Measurements from ENCODE around the gene BMI1.
"Not testable (repeated sequence)": the region's sequence is repeated elsewhere in the genome, so short reads cannot be mapped to it uniquely, and the experiment has no call there.

Gene BMI1

DNA sequence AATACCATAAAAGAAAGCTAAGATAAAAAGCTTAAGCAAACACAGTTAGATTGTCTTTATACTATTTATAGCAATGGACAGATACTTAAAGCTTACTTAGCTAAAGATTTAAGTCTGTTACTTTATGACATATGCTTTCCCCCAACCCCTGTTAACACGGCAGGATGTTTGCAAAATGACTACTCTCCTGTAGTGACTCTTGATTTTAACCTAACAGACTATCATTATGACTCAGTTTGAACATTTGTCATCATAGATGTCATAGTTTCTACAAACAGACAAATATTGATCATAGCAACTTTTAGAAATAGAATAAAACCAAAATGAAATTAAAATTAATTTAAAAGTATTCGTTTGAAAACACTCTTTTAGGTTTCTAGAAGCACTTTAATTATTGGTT lies 12.5 kb upstream of the BMI1 start:
- Histone ChIP-seq H3K27me3 (ENCODE audit: control insufficient read depth in 2 of 2, insufficient read depth in 2 of 2, low read length in 2 of 2) (no peaks in the 10 kb centered on the region), H3K36me3 (ENCODE audit: control insufficient read depth in 2 of 2, insufficient read depth in 2 of 2, low read length in 2 of 2) (no peaks in the 10 kb centered on the region), H3K4me3 (ENCODE audit: low read length in 2 of 2) (no peak overlapping the region), H3K4me1 (ENCODE audit: control insufficient read depth in 2 of 2, insufficient read depth in 2 of 2, low read length in 2 of 2) (no peaks in the 10 kb centered on the region), H3K9ac (ENCODE audit: low read depth in 1 of 2, low read length in 2 of 2) (no peak overlapping the region), H3K27ac (ENCODE audit: low read depth in 2 of 2, low read length in 2 of 2) (no peak overlapping the region), H3K9me3 (ENCODE audit: control insufficient read depth in 2 of 2, low read length in 2 of 2) (no peaks in the 10 kb centered on the region)

DNA sequence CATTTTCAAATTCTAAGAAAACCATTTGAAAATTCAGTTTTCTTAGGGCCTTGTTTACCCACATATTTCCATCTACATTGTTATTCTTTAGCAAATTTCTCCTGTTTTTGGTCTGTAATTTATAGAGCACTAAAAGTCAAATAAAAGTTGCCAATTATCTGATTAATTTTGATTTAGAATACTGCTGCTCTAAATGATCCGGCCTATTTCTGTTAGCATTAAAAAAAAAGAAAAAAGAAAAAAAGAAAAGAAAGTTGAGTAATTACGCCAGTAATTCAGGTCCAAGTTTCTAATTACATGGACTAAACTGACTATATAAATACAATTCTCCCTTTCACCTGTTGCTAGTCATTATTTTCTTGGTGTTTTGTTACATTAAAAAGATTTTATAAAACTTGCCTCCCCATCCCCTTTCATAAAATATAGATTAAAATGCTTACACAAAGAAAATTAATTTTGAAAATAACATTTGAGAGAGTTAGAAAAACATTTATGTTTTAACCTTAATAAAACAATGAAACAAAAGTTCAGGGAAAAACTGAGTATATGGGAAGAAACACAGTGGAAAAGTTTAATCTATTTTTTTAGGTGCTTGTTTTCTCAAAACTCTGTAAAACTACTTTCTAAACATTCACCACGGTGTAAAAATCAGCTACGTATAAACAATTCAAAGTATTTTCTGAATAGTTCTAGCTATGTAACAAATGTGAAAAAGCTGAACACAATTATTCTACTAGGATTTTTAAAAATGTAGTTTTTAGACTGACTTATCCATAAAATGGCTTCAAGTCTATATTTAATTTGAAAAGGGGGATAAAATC lies 11.5 kb upstream of the BMI1 start:
- no peak overlapping the region for H3K4me3 ChIP-seq (ENCODE audit: low read length in 2 of 2)
- no peaks in the 10 kb centered on the region for H3K36me3 ChIP-seq (ENCODE audit: control insufficient read depth in 2 of 2, insufficient read depth in 2 of 2, low read length in 2 of 2)
- H3K9ac ChIP-seq (ENCODE audit: low read depth in 1 of 2, low read length in 2 of 2) = no peak overlapping the region
- no peaks in the 10 kb centered on the region for H3K4me1 ChIP-seq (ENCODE audit: control insufficient read depth in 2 of 2, insufficient read depth in 2 of 2, low read length in 2 of 2)
- H3K9me3 ChIP-seq (ENCODE audit: control insufficient read depth in 2 of 2, low read length in 2 of 2) = no peaks in the 10 kb centered on the region
- no peak overlapping the region for H3K27ac ChIP-seq (ENCODE audit: low read depth in 2 of 2, low read length in 2 of 2)
- H3K27me3 ChIP-seq (ENCODE audit: control insufficient read depth in 2 of 2, insufficient read depth in 2 of 2, low read length in 2 of 2) = no peaks in the 10 kb centered on the region

DNA sequence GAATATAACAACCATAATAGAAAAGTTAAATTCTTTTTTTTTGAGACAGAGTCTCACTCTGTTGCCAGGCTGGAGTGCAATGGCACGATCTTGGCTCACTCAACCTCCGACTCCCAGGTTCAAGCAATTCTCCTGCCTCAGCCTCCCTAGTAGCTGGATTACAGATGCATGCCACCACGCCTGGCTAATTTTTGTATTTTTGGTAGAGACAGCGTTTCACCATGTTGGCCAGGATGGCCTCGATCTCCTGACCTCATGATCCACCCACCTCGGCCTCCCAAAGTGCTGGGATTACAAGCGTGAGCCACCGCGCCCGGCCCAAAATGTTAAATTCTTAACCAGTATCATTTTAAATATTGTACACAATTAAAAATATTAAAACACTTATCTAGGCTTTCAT lies 10.9 kb upstream of the BMI1 start:
- not testable (repeated sequence) for H3K4me1 ChIP-seq (ENCODE audit: control insufficient read depth in 2 of 2, insufficient read depth in 2 of 2, low read length in 2 of 2); H3K27ac ChIP-seq (ENCODE audit: low read depth in 2 of 2, low read length in 2 of 2); H3K36me3 ChIP-seq (ENCODE audit: control insufficient read depth in 2 of 2, insufficient read depth in 2 of 2, low read length in 2 of 2); H3K9me3 ChIP-seq (ENCODE audit: control insufficient read depth in 2 of 2, low read length in 2 of 2); H3K9ac ChIP-seq (ENCODE audit: low read depth in 1 of 2, low read length in 2 of 2); H3K4me3 ChIP-seq (ENCODE audit: low read length in 2 of 2); H3K27me3 ChIP-seq (ENCODE audit: control insufficient read depth in 2 of 2, insufficient read depth in 2 of 2, low read length in 2 of 2)

DNA sequence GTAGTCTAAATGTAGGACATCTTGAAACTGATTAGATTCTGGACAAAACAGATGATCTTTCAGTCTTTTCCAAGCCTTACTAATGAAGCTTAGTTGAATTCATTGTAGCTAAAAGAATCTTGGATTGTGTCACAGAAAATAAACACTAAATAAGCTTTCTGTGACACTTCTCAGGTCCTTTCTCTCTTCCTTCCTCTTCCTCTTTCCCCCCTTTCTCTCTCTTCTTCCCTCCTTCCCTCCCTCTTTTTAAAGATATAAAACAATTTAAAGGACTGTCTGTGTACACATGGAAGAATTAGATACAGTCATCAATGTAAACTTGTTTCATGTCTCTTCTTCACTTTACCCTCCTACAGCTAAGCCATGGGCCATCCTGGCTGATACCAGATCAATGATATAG lies 10.0 kb upstream of the BMI1 start:
- Histone ChIP-seq H3K36me3 (ENCODE audit: control insufficient read depth in 2 of 2, insufficient read depth in 2 of 2, low read length in 2 of 2) (no peaks in the 10 kb centered on the region), H3K9ac (ENCODE audit: low read depth in 1 of 2, low read length in 2 of 2) (no peak overlapping the region), H3K27me3 (ENCODE audit: control insufficient read depth in 2 of 2, insufficient read depth in 2 of 2, low read length in 2 of 2) (no peaks in the 10 kb centered on the region), H3K4me1 (ENCODE audit: control insufficient read depth in 2 of 2, insufficient read depth in 2 of 2, low read length in 2 of 2) (no peaks in the 10 kb centered on the region), H3K27ac (ENCODE audit: low read depth in 2 of 2, low read length in 2 of 2) (no peak overlapping the region), H3K9me3 (ENCODE audit: control insufficient read depth in 2 of 2, low read length in 2 of 2) (no peaks in the 10 kb centered on the region), H3K4me3 (ENCODE audit: low read length in 2 of 2) (no peak overlapping the region)

DNA sequence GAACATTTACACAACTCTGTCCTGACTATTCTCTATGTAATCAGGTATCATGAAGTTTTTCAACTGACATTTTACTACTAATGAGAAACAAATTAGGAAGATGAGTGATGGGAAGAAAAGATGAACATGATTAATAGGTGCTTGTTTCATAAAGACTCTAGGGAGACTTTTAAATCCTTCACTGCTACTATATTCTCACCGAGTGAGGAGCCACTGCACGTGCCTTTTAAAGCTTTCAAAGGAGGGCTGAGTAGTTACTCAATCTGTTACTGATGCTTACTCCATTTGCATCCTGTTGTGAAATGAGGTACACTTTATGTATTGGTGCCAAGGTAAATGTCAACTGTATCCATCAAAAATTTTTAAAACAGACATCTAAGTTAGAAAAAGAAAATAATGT lies 6.0 kb upstream of the BMI1 start:
- Histone ChIP-seq H3K27ac (ENCODE audit: low read depth in 2 of 2, low read length in 2 of 2) (no peak overlapping the region), H3K36me3 (ENCODE audit: control insufficient read depth in 2 of 2, insufficient read depth in 2 of 2, low read length in 2 of 2) (no peaks in the 10 kb centered on the region), H3K9ac (ENCODE audit: low read depth in 1 of 2, low read length in 2 of 2) (no peak overlapping the region), H3K9me3 (ENCODE audit: control insufficient read depth in 2 of 2, low read length in 2 of 2) (no peaks in the 10 kb centered on the region), H3K4me3 (ENCODE audit: low read length in 2 of 2) (no peak overlapping the region), H3K27me3 (ENCODE audit: control insufficient read depth in 2 of 2, insufficient read depth in 2 of 2, low read length in 2 of 2) (no peaks in the 10 kb centered on the region), H3K4me1 (ENCODE audit: control insufficient read depth in 2 of 2, insufficient read depth in 2 of 2, low read length in 2 of 2) (peaks cover 1 to 5% of the 10 kb centered on the region in 2 donors)

DNA sequence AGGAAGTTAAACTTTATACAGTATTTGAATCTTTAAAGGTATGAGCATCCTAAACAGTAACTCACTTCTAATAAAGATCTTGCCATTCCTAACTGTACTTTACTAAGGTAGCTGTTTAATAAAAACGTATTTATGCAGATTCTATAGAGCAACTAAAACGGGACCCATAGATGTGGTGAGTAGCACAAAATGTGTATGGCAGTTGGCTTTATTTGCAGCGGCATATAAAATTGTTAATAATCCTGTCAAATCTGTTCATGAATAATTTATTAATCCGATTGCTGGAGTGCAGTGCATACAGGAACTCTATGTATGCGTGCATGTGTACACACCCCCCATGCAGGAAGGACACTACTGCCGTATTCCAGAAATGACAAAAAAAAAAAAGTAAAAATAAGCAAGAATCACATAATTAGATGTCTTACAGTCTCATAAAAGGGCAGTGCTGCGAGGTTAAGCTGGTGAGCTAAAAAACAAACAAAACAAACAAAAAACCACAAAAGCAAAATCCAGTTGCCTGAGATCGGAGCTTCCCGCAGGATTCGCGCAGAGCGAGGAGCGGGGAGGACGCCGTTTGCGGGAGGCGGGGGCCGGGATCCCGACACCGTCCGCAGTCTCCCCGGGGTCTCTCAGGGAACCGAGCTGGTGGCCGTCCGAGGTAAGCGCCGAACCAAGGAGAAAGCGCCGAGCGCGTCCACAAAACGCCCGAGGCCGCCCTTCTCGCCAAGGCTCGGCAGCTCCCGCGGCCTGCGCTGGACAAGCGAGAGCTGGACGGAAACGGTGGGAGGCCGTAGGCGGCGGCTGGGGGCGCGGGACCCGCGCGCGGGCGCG lies 5.2 kb upstream of the BMI1 start:
- no peaks in the 10 kb centered on the region for H3K27me3 ChIP-seq (ENCODE audit: control insufficient read depth in 2 of 2, insufficient read depth in 2 of 2, low read length in 2 of 2)
- peaks cover 5% of the 10 kb centered on the region in 2 donors for H3K4me1 ChIP-seq (ENCODE audit: control insufficient read depth in 2 of 2, insufficient read depth in 2 of 2, low read length in 2 of 2)
- H3K4me3 ChIP-seq (ENCODE audit: low read length in 2 of 2) = peak overlapping the region; percentile 75 to 87
- no peaks in the 10 kb centered on the region for H3K9me3 ChIP-seq (ENCODE audit: control insufficient read depth in 2 of 2, low read length in 2 of 2)
- peak overlapping the region; percentile 87 to 95 for H3K9ac ChIP-seq (ENCODE audit: low read depth in 1 of 2, low read length in 2 of 2)
- H3K27ac ChIP-seq (ENCODE audit: low read depth in 2 of 2, low read length in 2 of 2) = peak overlapping the region; percentile 86 to 90
- no peaks in the 10 kb centered on the region for H3K36me3 ChIP-seq (ENCODE audit: control insufficient read depth in 2 of 2, insufficient read depth in 2 of 2, low read length in 2 of 2)

DNA sequence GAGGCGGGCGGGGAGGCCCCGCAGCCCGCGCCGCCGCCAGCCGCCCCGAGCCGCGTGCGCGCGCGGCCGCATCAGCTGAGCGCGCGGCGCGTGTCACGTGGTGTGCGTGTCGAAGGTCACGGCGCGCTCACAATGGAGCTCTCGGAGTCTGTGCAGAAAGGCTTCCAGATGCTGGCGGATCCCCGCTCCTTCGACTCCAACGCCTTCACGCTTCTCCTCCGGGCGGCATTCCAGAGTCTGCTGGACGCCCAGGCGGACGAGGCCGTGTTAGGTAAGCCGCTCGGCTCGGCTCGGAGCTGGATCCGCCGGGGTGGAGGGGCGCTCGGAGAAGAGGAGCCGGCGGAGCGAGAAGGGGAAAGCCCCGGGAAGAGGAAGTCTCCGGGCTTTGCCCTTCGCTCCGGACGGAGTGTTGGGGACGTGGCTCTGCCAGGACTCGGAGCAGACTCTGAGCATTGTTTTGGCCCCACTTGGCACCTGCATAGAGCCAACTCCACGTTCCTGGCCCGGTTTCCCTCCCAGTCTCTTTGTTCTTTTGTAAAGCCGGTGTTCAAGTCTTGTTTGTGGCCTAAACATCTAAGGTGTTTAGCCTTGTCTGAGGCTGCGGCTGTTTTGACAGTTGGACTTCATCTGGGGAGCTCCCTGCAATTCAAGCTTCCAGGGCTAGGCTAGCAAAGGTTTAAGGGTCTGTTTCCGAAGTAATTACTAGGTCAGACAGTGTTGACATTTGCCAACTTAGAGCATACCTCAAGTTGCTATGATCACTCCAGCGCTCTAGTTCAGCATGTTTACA lies 4.4 kb upstream of the BMI1 start, which contains the start of gene COMMD3:
COMMD3 (plus strand) TSS at position 103 of the 790 bp plus-strand sequence; CDS start at position 133, 30 bp downstream.
- Histone ChIP-seq H3K36me3 (ENCODE audit: control insufficient read depth in 2 of 2, insufficient read depth in 2 of 2, low read length in 2 of 2) (no peaks in the 10 kb centered on the region), H3K4me1 (ENCODE audit: control insufficient read depth in 2 of 2, insufficient read depth in 2 of 2, low read length in 2 of 2) (peaks cover 5% of the 10 kb centered on the region in 2 donors), H3K9ac (ENCODE audit: low read depth in 1 of 2, low read length in 2 of 2) (peak within 1 kb of the TSS; percentile 87 to 95), H3K4me3 (ENCODE audit: low read length in 2 of 2) (peak within 1 kb of the TSS; percentile 75 to 87), H3K9me3 (ENCODE audit: control insufficient read depth in 2 of 2, low read length in 2 of 2) (no peaks in the 10 kb centered on the region), H3K27ac (ENCODE audit: low read depth in 2 of 2, low read length in 2 of 2) (peak within 1 kb of the TSS; percentile 86 to 90), H3K27me3 (ENCODE audit: control insufficient read depth in 2 of 2, insufficient read depth in 2 of 2, low read length in 2 of 2) (no peaks in the 10 kb centered on the region)

DNA sequence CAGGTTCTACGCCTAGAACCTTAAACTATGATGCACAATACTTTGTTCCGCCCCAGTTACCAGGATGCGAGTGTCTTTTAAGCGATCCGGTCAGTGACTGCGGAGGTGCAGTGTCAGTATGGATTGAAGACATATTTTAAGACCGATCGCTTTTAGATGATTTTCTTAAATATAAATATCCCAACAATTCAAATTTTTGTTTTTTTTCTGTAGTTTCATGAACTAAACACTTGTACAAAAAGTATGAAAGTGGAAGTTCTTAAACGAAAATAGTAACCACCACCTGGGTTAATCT lies 3.9 kb upstream of the BMI1 start:
- Histone ChIP-seq H3K27ac (ENCODE audit: low read depth in 2 of 2, low read length in 2 of 2) (peak overlapping the region; percentile 86 to 90), H3K4me1 (ENCODE audit: control insufficient read depth in 2 of 2, insufficient read depth in 2 of 2, low read length in 2 of 2) (peaks cover 5% of the 10 kb centered on the region in 2 donors), H3K27me3 (ENCODE audit: control insufficient read depth in 2 of 2, insufficient read depth in 2 of 2, low read length in 2 of 2) (peaks cover under 1% of the 10 kb centered on the region in 2 donors), H3K4me3 (ENCODE audit: low read length in 2 of 2) (peak overlapping the region; percentile 75 to 87), H3K9ac (ENCODE audit: low read depth in 1 of 2, low read length in 2 of 2) (peak overlapping the region; percentile 68 to 95), H3K9me3 (ENCODE audit: control insufficient read depth in 2 of 2, low read length in 2 of 2) (no peaks in the 10 kb centered on the region), H3K36me3 (ENCODE audit: control insufficient read depth in 2 of 2, insufficient read depth in 2 of 2, low read length in 2 of 2) (no peaks in the 10 kb centered on the region)

DNA sequence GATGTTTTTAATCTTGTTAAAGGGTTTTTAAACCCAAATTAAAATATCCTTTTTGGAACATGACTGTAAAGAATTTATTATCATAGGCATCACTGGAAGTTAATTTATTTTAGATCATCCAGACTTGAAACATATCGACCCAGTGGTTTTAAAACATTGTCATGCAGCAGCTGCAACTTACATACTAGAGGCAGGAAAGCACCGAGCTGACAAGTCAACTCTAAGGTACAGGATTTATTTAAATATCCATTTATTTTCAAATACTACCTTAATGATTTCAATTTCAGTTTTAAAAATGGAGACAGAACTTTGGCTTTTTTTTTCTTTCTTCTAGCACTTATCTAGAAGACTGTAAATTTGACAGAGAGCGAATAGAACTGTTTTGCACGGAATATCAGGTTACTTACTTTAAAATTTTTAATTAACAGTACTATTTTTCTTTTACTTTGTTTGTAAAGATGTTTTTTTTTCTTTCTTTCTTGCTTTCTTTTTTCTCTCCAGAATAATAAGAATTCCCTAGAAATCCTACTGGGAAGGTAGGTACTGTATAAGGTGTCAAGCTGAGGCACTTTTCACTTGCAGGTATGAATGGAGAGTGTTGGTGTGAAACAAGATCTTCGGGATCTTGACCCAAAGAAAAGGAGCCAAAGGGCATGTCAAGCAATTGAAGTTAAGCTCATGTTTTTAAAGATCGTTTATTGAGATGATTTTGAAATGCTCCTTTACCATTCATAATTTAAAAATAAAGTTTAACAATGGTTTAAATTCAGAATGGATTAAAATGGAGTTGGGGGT lies 2.9 kb upstream of the BMI1 start:
- H3K27ac ChIP-seq (ENCODE audit: low read depth in 2 of 2, low read length in 2 of 2) = no peak overlapping the region
- peak overlapping the region in 1 of 2 donors; percentile 87 for H3K4me3 ChIP-seq (ENCODE audit: low read length in 2 of 2)
- H3K4me1 ChIP-seq (ENCODE audit: control insufficient read depth in 2 of 2, insufficient read depth in 2 of 2, low read length in 2 of 2) = peaks cover 11 to 13% of the 10 kb centered on the region in 2 donors

More for the DNA sequence above, 2.9 kb upstream of the BMI1 start:
- Histone ChIP-seq H3K36me3 (ENCODE audit: control insufficient read depth in 2 of 2, insufficient read depth in 2 of 2, low read length in 2 of 2) (no peaks in the 10 kb centered on the region), H3K27me3 (ENCODE audit: control insufficient read depth in 2 of 2, insufficient read depth in 2 of 2, low read length in 2 of 2) (peaks cover 9% of the 10 kb centered on the region in 2 donors), H3K9me3 (ENCODE audit: control insufficient read depth in 2 of 2, low read length in 2 of 2) (no peaks in the 10 kb centered on the region), H3K9ac (ENCODE audit: low read depth in 1 of 2, low read length in 2 of 2) (no peak overlapping the region)

Data from mucosa of rectum (tissue), 2 donors.